GM18951 (cell line): ENCODE results near the gene ATXN3.
"Not testable (repeated sequence)": the region's sequence is repeated elsewhere in the genome, so short reads cannot be mapped to it uniquely, and the experiment has no call there.

Experiments
- POLR2A ChIP-seq: IDR thresholded peaks from 4 replicates; pipeline ENCODE4 v1.6.1; 2011; ENCODE audit warnings: mild to moderate bottlenecking; ENCODE audit not compliant: insufficient read length, insufficient read depth; ENCODE audit errors: extremely low read depth
- in situ Hi-C: fragments of 300-500 bp; cut with MboI; formaldehyde crosslinking; loops from one replicate; pipeline ENCODE4 v1.12.0; 2022; ENCODE audit warnings: low sequenced_read_pairs, mixed read lengths, inconsistent platforms; ENCODE audit not compliant: unreplicated experiment

ATXN3 gene

GRCh38 chr14:92109490-92109889, 3.1 kb upstream of the ATXN3 start:
- in situ Hi-C loops, result loop anchor here (25.0 kb wide), 1 partner anchor 678 kb away; the partner anchor contains the start of gene GOLGA5
- TF ChIP-seq POLR2A, result no peak

- TF ChIP-seq POLR2A, result no peak
- in situ Hi-C loops, result loop anchor here (25.0 kb wide), 1 partner anchor 679 kb away; the partner anchor contains the start of gene GOLGA5
These were observed 2.2 kb upstream of the ATXN3 start for GRCh38 chr14:92108345-92109254.

GRCh38 chr14:92105893-92106142, 564 bp downstream of the ATXN3 start:
- in situ Hi-C loops, result loop anchor here (25.0 kb wide), 1 partner anchor 681 kb away; the partner anchor contains the start of gene GOLGA5
- TF ChIP-seq POLR2A, result no peak

DNA sequence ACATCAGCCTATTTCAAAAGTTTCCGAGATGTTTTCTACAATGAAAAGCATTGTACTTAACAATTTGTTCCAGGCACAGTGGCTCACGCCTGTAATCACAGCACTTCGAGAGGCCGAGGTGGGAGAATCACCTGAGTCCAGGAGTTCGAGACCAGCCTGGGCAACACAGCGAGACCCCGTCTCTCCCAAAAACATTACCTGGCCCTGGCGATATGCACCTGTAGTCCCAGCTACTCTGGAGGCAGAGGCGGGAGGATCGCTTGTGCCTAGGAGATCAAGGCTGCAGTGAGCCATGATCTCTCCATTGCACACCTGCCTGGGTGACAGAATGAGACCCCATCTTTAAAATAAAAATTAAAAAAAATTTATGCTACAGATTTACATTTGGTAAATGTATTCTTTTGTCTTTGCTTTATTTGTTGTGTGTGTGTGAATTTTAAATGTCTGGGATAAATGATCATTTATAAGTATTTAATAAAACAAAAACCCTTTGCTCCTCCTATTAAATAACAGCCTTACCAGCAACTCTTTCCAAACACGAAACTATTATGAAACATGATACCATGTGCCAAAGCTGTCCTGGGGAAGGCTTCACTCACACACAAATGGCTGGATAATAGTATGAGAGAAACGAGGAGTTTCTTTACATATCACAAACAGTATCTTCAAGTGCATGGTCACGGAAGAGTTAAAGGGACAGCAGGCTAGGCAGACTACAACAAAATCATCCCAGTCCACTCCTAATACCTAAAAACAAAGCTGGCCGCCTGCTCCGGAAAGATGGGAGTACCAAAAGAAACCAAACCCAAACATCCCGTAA, 1.1 kb downstream of the ATXN3 start:
- in situ Hi-C loops, result loop anchor here (25.0 kb wide), 1 partner anchor 682 kb away; the partner anchor contains the start of gene GOLGA5
- no peak for TF ChIP-seq POLR2A

GRCh38 chr14:92103363-92103989, 2.9 kb downstream of the ATXN3 start:
- in situ Hi-C loops, result loop anchor here (25.0 kb wide), 1 partner anchor 684 kb away; the partner anchor contains the start of gene GOLGA5
- no peak for TF ChIP-seq POLR2A

DNA sequence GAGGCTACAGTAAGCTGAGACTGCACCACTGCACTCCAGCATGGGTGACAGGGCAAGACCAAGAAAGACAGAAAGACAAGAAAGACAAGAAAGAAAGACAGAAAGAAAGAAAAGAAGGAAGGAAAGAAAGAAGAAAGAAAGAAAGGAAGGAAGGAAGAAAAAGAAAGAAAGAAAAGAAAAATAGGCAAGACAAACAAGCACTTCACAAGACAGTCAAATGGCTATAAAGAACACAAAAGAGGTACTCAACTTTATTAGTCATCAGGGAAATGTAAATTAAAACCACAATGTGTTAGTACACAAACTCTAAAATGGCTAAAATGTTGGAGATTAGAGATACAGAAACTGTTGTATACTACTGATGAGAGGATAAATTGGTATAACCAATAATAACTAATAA, 6.6 kb downstream of the ATXN3 start:
- in situ Hi-C loops, result loop anchor here (25.0 kb wide), 1 partner anchor 687 kb away; the partner anchor contains the start of gene GOLGA5
- no peak for TF ChIP-seq POLR2A

GRCh38 chr14:92093320-92093719, 13.1 kb downstream of the ATXN3 start:
- TF ChIP-seq POLR2A, result no peak
- in situ Hi-C loops, result no loop called here

DNA sequence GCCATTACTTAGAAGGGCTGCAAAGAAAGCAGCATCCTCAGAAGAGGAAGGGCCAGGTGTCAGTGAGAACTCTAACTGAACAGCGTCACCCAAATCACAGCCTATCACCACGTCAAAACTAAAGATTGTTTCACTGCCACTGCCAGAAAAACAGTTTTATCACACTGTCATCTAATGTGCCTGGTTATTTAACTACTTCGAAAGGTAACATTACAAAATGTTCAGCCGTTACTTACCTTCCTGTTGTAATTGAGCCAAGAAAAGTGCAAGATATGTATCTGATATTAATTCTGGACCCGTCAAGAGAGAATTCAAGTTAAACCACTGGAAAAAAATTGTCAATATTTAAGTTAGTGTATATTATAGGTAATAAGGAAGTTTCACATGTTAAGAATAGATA, 17.9 kb downstream of the ATXN3 start:
- TF ChIP-seq POLR2A, result no peak
- in situ Hi-C loops, result no loop called here

- in situ Hi-C loops, result no loop called here
- no peak for TF ChIP-seq POLR2A
These were observed 31.8 kb downstream of the ATXN3 start for GRCh38 chr14:92074555-92074954.

- no peak for TF ChIP-seq POLR2A
- in situ Hi-C loops, result no loop called here
These were observed 48.1 kb downstream of the ATXN3 start for GRCh38 chr14:92058006-92058917.

- in situ Hi-C loops, result no loop called here
- no peak for TF ChIP-seq POLR2A
These were observed 56.6 kb downstream of the ATXN3 start for GRCh38 chr14:92049781-92050180.

- in situ Hi-C loops, result not testable (repeated sequence)
These were observed 57.2 kb downstream of the ATXN3 start for GRCh38 chr14:92049221-92049620.

- in situ Hi-C loops, result not testable (repeated sequence)
These were observed 60.5 kb downstream of the ATXN3 start for GRCh38 chr14:92045904-92046303.

GRCh38 chr14:92041766-92042165, 64.6 kb downstream of the ATXN3 start:
- in situ Hi-C loops, result not testable (repeated sequence)
